SK-N-SH (cell line): ENCODE data around the gene IFNAR1.

ENCODE experiments used
- CTCF ChIP-seq: fragments of 200-600 bp; sonication (generic); IDR thresholded peaks from 2 replicates; pipeline ENCODE4 v1.6.1; 2017; ENCODE audit warnings: antibody characterized with exemption, mild to moderate bottlenecking, moderate library complexity
- ELF1 ChIP-seq: IDR thresholded peaks from 2 replicates; pipeline ENCODE4 v1.4.0; 2012
- EZH2phosphoT487 ChIP-seq: fragments of 200-600 bp; sonication (generic); IDR thresholded peaks from 2 replicates; pipeline ENCODE4 v1.6.1; 2017; ENCODE audit warnings: low read depth, mixed run types, mild to moderate bottlenecking, antibody characterized with exemption, moderate library complexity, borderline replicate concordance
- GATA2 ChIP-seq: sonication (generic); formaldehyde crosslinking; IDR thresholded peaks from 2 replicates; pipeline ENCODE4 v1.5.0; 2020; ENCODE audit warnings: mild to moderate bottlenecking, missing genetic modification reagents
- JUND ChIP-seq: IDR thresholded peaks from 2 replicates; pipeline ENCODE4 v1.4.0; 2012
- NRF1 ChIP-seq: IDR thresholded peaks from 2 replicates; pipeline ENCODE4 v1.6.1; 2012; ENCODE audit warnings: low read depth, mild to moderate bottlenecking, low read length
- RAD21 ChIP-seq: IDR thresholded peaks from 2 replicates; pipeline ENCODE4 v1.6.1; 2012; ENCODE audit warnings: mild to moderate bottlenecking, low read length
- SIN3A ChIP-seq: IDR thresholded peaks from 2 replicates; pipeline ENCODE4 v1.6.1; 2012; ENCODE audit warnings: low read depth, mild to moderate bottlenecking, low read length, moderate library complexity, borderline replicate concordance
- USF2 ChIP-seq: fragments of 150-350 bp; IDR thresholded peaks from 2 replicates; pipeline ENCODE4 v1.6.1; 2017; ENCODE audit warnings: antibody characterized with exemption, low read length, low read depth, borderline replicate concordance

- no peak for TF ChIP-seq SIN3A
- TF ChIP-seq RAD21: no peak
- TF ChIP-seq CTCF: no peak
- TF ChIP-seq JUND: no peak
- no peak for TF ChIP-seq EZH2phosphoT487
- TF ChIP-seq GATA2: no peak
- no peak for TF ChIP-seq ELF1
- no peak for TF ChIP-seq USF2
- TF ChIP-seq NRF1: no peak
Measured at GRCh38 chr21:33359446-33359845, 34.7 kb downstream of the IFNAR1 start.
